Choroid plexus epithelial cell (primary cell): ENCODE data around the gene UBL7.

Experiments
- DNase-seq: peaks from one replicate; pipeline ENCODE4 v3.0.0-alpha.2; 2010; ENCODE audit warnings: low read depth
- H3K4me3 ChIP-seq: 2 replicates; pipeline ENCODE4 v1.5.1; 2011; ENCODE audit warnings: low read depth, mild to moderate bottlenecking, control low read depth, low read length, moderate library complexity
- CTCF ChIP-seq: conservative IDR thresholded peaks from 2 replicates; pipeline ENCODE4 v1.5.1; 2011; ENCODE audit warnings: low read depth, mild to moderate bottlenecking, control low read depth, inconsistent platforms, low read length, moderate library complexity

Gene UBL7

GRCh38 chr15:74431116-74431515, 29.8 kb downstream of the UBL7 start:
- no peak for DNase-seq
- no peak overlapping the region for H3K4me3 ChIP-seq
- TF ChIP-seq CTCF: no peak

GRCh38 chr15:74430510-74430951, 30.4 kb downstream of the UBL7 start:
- no peak overlapping the region for H3K4me3 ChIP-seq
- DNase-seq: no peak
- TF ChIP-seq CTCF: no peak

GRCh38 chr15:74429781-74430400, 31.1 kb downstream of the UBL7 start:
- no peak for DNase-seq
- no peak overlapping the region for H3K4me3 ChIP-seq
- no peak for TF ChIP-seq CTCF

GRCh38 chr15:74428970-74429780, 31.8 kb downstream of the UBL7 start:
- no peak for DNase-seq
- H3K4me3 ChIP-seq: no peak overlapping the region
- TF ChIP-seq CTCF: no peak

- DNase-seq: no peak
- H3K4me3 ChIP-seq: no peak overlapping the region
- TF ChIP-seq CTCF: no peak
These were observed 32.5 kb downstream of the UBL7 start for GRCh38 chr15:74428442-74428787.

GRCh38 chr15:74427607-74428441, 33.1 kb downstream of the UBL7 start:
- TF ChIP-seq CTCF: no peak
- no peak overlapping the region for H3K4me3 ChIP-seq
- no peak for DNase-seq
